ENCODE measurements around the gene DOCK9. TPM values are rescaled to one million over a fixed set of nuclear protein-coding genes. Genes with fewer than 3 reads are reported as not detected.

The DOCK9 gene
- total and polyA plus RNA-seq, 9 of the 15 experiments (the other 6 are each of a cell fraction or from before 2014, with no cell fraction given): 3.5 to 25.3 (median 16.7) TPM

- BruUV-seq (replicated peaks): no TSS peak
- Histone ChIP-seq H3K4me2 (ENCODE audit: insufficient read depth, low read length) (no peak overlapping the region), H3K4me1 (replicated peaks in 1 of 2; ENCODE audit: control insufficient read depth in 2 of 2, insufficient read depth in 2 of 2, low read length in 2 of 2) (peaks cover 4 to 17% of the 10 kb centered on the region in 2 experiments; a peak in 3 of 5 replicates), H3K27ac (ENCODE audit: extremely low read depth, low read depth, low read length) (no peak overlapping the region), H4K20me1 (replicated peaks; ENCODE audit: control insufficient read depth, insufficient read depth, low read length) (no peaks in the 10 kb centered on the region), H2AFZ (ENCODE audit: low read depth, low read length) (no peak overlapping the region), H3K27me3 (ENCODE audit: control insufficient read depth in 2 of 2, insufficient read depth in 2 of 2, low read length in 2 of 2) (no peaks in the 10 kb centered on the region), H3K9me1 (ENCODE audit: control insufficient read depth, insufficient read depth, low read length) (no peaks in the 10 kb centered on the region), H3K36me3 (ENCODE audit: control insufficient read depth, insufficient read depth, low read length) (no peaks in the 10 kb centered on the region), H3K79me2 (ENCODE audit: control insufficient read depth, insufficient read depth, low read length) (0 out of 3 replicates have a peak, but pooled peaks cover 4% of the 10 kb centered on the region), H3K9ac (ENCODE audit: insufficient read depth in 1 of 2, low read depth in 2 of 2, low read length in 2 of 2) (no peak overlapping the region), H3K9me3 (replicated peaks; ENCODE audit: control insufficient read depth, insufficient read depth, low read depth, low read length) (no peaks in the 10 kb centered on the region), H3K4me3 (no peak overlapping the region)
- ChIA-PET POLR2A (interaction anchor here (1.2 kb wide), 1 partner anchor 19 kb away, joined by 3 read pairs; no protein-coding TSS in a partner anchor), CTCF (ENCODE audit: low intra/inter-chr PET ratio) (no interaction called here)
- in situ Hi-C loops (cut with MboI): no loop called here
- WGBS (ENCODE audit: insufficient coverage, low coverage, missing lambda C conversion rate): 47% methylated on average over 5 of the region's 5 CpGs
- DNase-seq (ENCODE audit: extremely low read depth in 1 of 4, low spot score in 3 of 4) (no peak), FAIRE-seq (no peak), ATAC-seq (no peak)
- intact Hi-C loops (cut with micrococcal nuclease): no loop called here
- TF ChIP-seq FOXP1 (CRISPR knock-in tag; IDR thresholded peaks at IDR 0.05) (no peak), RFX1 (IDR thresholded peaks at IDR 0.05) (no peak)
Observed at GRCh38 chr13:98988277-98988676, 10.4 kb upstream of the DOCK9 start.

GRCh38 chr13:98987275-98987674, 9.4 kb upstream of the DOCK9 start:
- no peak for TF ChIP-seq ATF3 (IDR thresholded peaks at IDR 0.05)
- TF ChIP-seq ATF3 (CRISPR knock-in tag; conservative IDR thresholded peaks at IDR 0.05): no peak
- no peak for TF ChIP-seq NCOA2 (IDR thresholded peaks at IDR 0.05; ENCODE audit: partially characterized antibody in 2 of 2)
- TF ChIP-seq HDAC1 (IDR thresholded peaks at IDR 0.05): no peak
- no peak for TF ChIP-seq RFX5 (IDR thresholded peaks at IDR 0.05; ENCODE audit: low read depth, low read length)
- no peak for TF ChIP-seq STAT5A (IDR thresholded peaks at IDR 0.05; ENCODE audit: borderline replicate concordance, low read length)
- no peak for TF ChIP-seq PYGO2 (tag; IDR thresholded peaks at IDR 0.05)
- H3K9me3 ChIP-seq (replicated peaks; ENCODE audit: control insufficient read depth, insufficient read depth, low read depth, low read length): no peaks in the 10 kb centered on the region
- intact Hi-C loops (cut with micrococcal nuclease) (no loop called here), in situ Hi-C loops (cut with MboI) (no loop called here)
- no peak overlapping the region for H3K9ac ChIP-seq (ENCODE audit: insufficient read depth in 1 of 2, low read depth in 2 of 2, low read length in 2 of 2)
- no peaks in the 10 kb centered on the region for H3K9me1 ChIP-seq (ENCODE audit: control insufficient read depth, insufficient read depth, low read length)
- no peak overlapping the region for H2AFZ ChIP-seq (ENCODE audit: low read depth, low read length)
- no peaks in the 10 kb centered on the region for H3K36me3 ChIP-seq (ENCODE audit: control insufficient read depth, insufficient read depth, low read length)
- 69% methylated on average over 5 of the region's 6 CpGs for WGBS (ENCODE audit: insufficient coverage, low coverage, missing lambda C conversion rate)
- no peaks in the 10 kb centered on the region for H4K20me1 ChIP-seq (replicated peaks; ENCODE audit: control insufficient read depth, insufficient read depth, low read length)
- no peak overlapping the region for H3K4me3 ChIP-seq
- H3K4me2 ChIP-seq (ENCODE audit: insufficient read depth, low read length): no peak overlapping the region
- FAIRE-seq: no peak
- BruUV-seq (replicated peaks): no TSS peak
- 0 out of 3 replicates have a peak, but pooled peaks cover 4% of the 10 kb centered on the region for H3K79me2 ChIP-seq (ENCODE audit: control insufficient read depth, insufficient read depth, low read length)
- ATAC-seq: no peak
- peaks cover 4 to 17% of the 10 kb centered on the region in 2 experiments; a peak in 3 of 5 replicates for H3K4me1 ChIP-seq (replicated peaks in 1 of 2; ENCODE audit: control insufficient read depth in 2 of 2, insufficient read depth in 2 of 2, low read length in 2 of 2)
- no peak overlapping the region for H3K27ac ChIP-seq (ENCODE audit: extremely low read depth, low read depth, low read length)
- POLR2A ChIA-PET: no interaction called here
- no peak for DNase-seq (ENCODE audit: extremely low read depth in 1 of 4, low spot score in 3 of 4)
- CTCF ChIA-PET (ENCODE audit: low intra/inter-chr PET ratio): no interaction called here
- H3K27me3 ChIP-seq (ENCODE audit: control insufficient read depth in 2 of 2, insufficient read depth in 2 of 2, low read length in 2 of 2): no peaks in the 10 kb centered on the region

Measured in K562 (cell line).